Natural killer cell treated with Interleukin-12 subunit alpha and Interleukin-12 subunit beta and Interleukin-15 and Interleukin-18, amount 100 ng/mL, for 72 hours (primary cell): ENCODE measurements around the gene F11. TPM values are rescaled to one million over a fixed set of nuclear protein-coding genes. Genes with fewer than 3 reads are reported as not detected.
"Not testable (repeated sequence)": the region's sequence is repeated elsewhere in the genome, so short reads cannot be mapped to it uniquely, and the experiment has no call there.

Experiments
- ATAC-seq, 2 donors: fragments of 150-1000 bp; cut with Tn5 transposase in 1 of 2; sonication (Bioruptor Pico), chemical (Tn5 transposase) in 1 of 2; 2 replicates each; pipeline ENCODE4 v1.10.0; 2021
- DNase-seq: peaks from one replicate; pipeline ENCODE4 v3.0.0; 2022; ENCODE audit warnings: low spot score
- H3K27ac Mint-ChIP-seq, 2 donors: 1 replicate in 1 of 2; 2 replicates in 1 of 2; pipeline ENCODE4 v1.8.0; 2022; ENCODE audit warnings: mixed read lengths in 2 of 2, mild to moderate bottlenecking in 1 of 2, moderate library complexity in 1 of 2
- H3K27me3 Mint-ChIP-seq, 2 donors: 1 replicate in 1 of 2; 2 replicates in 1 of 2; pipeline ENCODE4 v1.8.0; 2022; ENCODE audit warnings: mixed read lengths in 2 of 2
- H3K36me3 Mint-ChIP-seq: one replicate; pipeline ENCODE4 v1.8.0; 2022; ENCODE audit warnings: mixed read lengths
- H3K4me1 Mint-ChIP-seq, 2 donors: 1 replicate in 1 of 2; 2 replicates in 1 of 2; pipeline ENCODE4 v1.8.0; 2022; ENCODE audit warnings: low read depth in 2 of 2, mixed read lengths in 2 of 2, mild to moderate bottlenecking in 1 of 2
- H3K4me3 Mint-ChIP-seq: one replicate; pipeline ENCODE4 v1.8.0; 2022; ENCODE audit warnings: mixed read lengths
- H3K9me3 Mint-ChIP-seq: 2 replicates; pipeline ENCODE4 v1.8.0; 2022; ENCODE audit warnings: mixed read lengths
- total RNA-seq, 2 donors: library from RNA; stranded (reverse); gene quantifications; one replicate each; pipeline ENCODE4 v1.2.3, GENCODE V29; 2022

The F11 gene
- total RNA-seq, 2 donors from 2014 or later: not detected

- no peaks in the 10 kb centered on the region for H3K9me3 Mint-ChIP-seq
- H3K27ac Mint-ChIP-seq: no peak overlapping the region
- peaks cover 16 to 18% of the 10 kb centered on the region in 2 donors for H3K27me3 Mint-ChIP-seq
- H3K4me3 Mint-ChIP-seq: no peak overlapping the region
- ATAC-seq (no peak), DNase-seq (no peak)
- H3K36me3 Mint-ChIP-seq: no peaks in the 10 kb centered on the region
- H3K4me1 Mint-ChIP-seq: peaks cover 4 to 5% of the 10 kb centered on the region in 2 donors
Observed at GRCh38 chr4:186299291-186299690, 33.3 kb downstream of the F11 start.

- Mint-ChIP-seq H3K4me1 (peaks cover 4 to 5% of the 10 kb centered on the region in 2 donors), H3K9me3 (no peaks in the 10 kb centered on the region), H3K27me3 (peaks cover 16 to 31% of the 10 kb centered on the region in 2 donors), H3K27ac (no peak overlapping the region), H3K36me3 (no peaks in the 10 kb centered on the region), H3K4me3 (no peak overlapping the region)
- no peak for ATAC-seq
- DNase-seq: no peak
Observed at GRCh38 chr4:186300659-186301390, 34.8 kb downstream of the F11 start.

GRCh38 chr4:186304216-186304615 lies 38.2 kb downstream of the F11 start:
- Mint-ChIP-seq H3K4me3 (no peak overlapping the region), H3K36me3 (no peaks in the 10 kb centered on the region), H3K9me3 (no peaks in the 10 kb centered on the region), H3K4me1 (no peaks in the 10 kb centered on the region), H3K27ac (no peak overlapping the region), H3K27me3 (peaks cover 18 to 30% of the 10 kb centered on the region in 2 donors)
- DNase-seq (no peak), ATAC-seq (no peak)

- H3K4me3 Mint-ChIP-seq: no peak overlapping the region
- H3K27ac Mint-ChIP-seq: no peak overlapping the region
Observed at GRCh38 chr4:186304866-186305505, 39.0 kb downstream of the F11 start.

GRCh38 chr4:186307497-186307896 lies 41.5 kb downstream of the F11 start:
- peaks cover 15 to 28% of the 10 kb centered on the region in 2 donors for H3K27me3 Mint-ChIP-seq
- no peaks in the 10 kb centered on the region for H3K9me3 Mint-ChIP-seq
- H3K4me1 Mint-ChIP-seq: no peaks in the 10 kb centered on the region
- DNase-seq: no peak
- no peak overlapping the region for H3K27ac Mint-ChIP-seq
- H3K36me3 Mint-ChIP-seq: no peaks in the 10 kb centered on the region
- ATAC-seq: no peak
- H3K4me3 Mint-ChIP-seq: no peak overlapping the region

More at GRCh38 chr4:186304866-186305505, 39.0 kb downstream of the F11 start:
- H3K36me3 Mint-ChIP-seq: no peaks in the 10 kb centered on the region
- DNase-seq (no peak), ATAC-seq (no peak)
- peaks cover 15 to 23% of the 10 kb centered on the region in 2 donors for H3K27me3 Mint-ChIP-seq
- H3K9me3 Mint-ChIP-seq: no peaks in the 10 kb centered on the region
- H3K4me1 Mint-ChIP-seq: no peaks in the 10 kb centered on the region

- no peaks in the 10 kb centered on the region for H3K4me1 Mint-ChIP-seq
- no peak overlapping the region for H3K4me3 Mint-ChIP-seq
- no peaks in the 10 kb centered on the region for H3K36me3 Mint-ChIP-seq
- H3K9me3 Mint-ChIP-seq: no peaks in the 10 kb centered on the region
- ATAC-seq (peak in 1 of 2 donors; percentile 37), DNase-seq (no peak)
- peaks cover 15 to 29% of the 10 kb centered on the region in 2 donors for H3K27me3 Mint-ChIP-seq
- no peak overlapping the region for H3K27ac Mint-ChIP-seq
Observed at GRCh38 chr4:186307916-186308315, 41.9 kb downstream of the F11 start.

- H3K27ac Mint-ChIP-seq: no peak overlapping the region
- no peak overlapping the region for H3K4me3 Mint-ChIP-seq
- peaks cover 0 to 8% of the 10 kb centered on the region in 2 donors for H3K27me3 Mint-ChIP-seq
- no peak for DNase-seq
- ATAC-seq: no peak
- H3K9me3 Mint-ChIP-seq: no peaks in the 10 kb centered on the region
- no peaks in the 10 kb centered on the region for H3K36me3 Mint-ChIP-seq
- H3K4me1 Mint-ChIP-seq: no peaks in the 10 kb centered on the region
Observed at GRCh38 chr4:186318481-186318880, 52.5 kb downstream of the F11 start.

GRCh38 chr4:186324660-186325059 lies 58.7 kb downstream of the F11 start:
- H3K4me3 Mint-ChIP-seq, H3K4me1 Mint-ChIP-seq, H3K27me3 Mint-ChIP-seq, DNase-seq, H3K36me3 Mint-ChIP-seq, H3K27ac Mint-ChIP-seq, ATAC-seq, H3K9me3 Mint-ChIP-seq: not testable (repeated sequence)

GRCh38 chr4:186326391-186326790 lies 60.4 kb downstream of the F11 start:
- peaks cover under 1% of the 10 kb centered on the region for H3K9me3 Mint-ChIP-seq
- no peaks in the 10 kb centered on the region for H3K4me1 Mint-ChIP-seq
- no peaks in the 10 kb centered on the region for H3K36me3 Mint-ChIP-seq
- no peak for DNase-seq
- ATAC-seq: no peak
- no peak overlapping the region for H3K27ac Mint-ChIP-seq
- no peak overlapping the region for H3K4me3 Mint-ChIP-seq
- no peaks in the 10 kb centered on the region for H3K27me3 Mint-ChIP-seq

GRCh38 chr4:186329372-186329771 lies 63.4 kb downstream of the F11 start:
- Mint-ChIP-seq H3K4me3 (no peak overlapping the region), H3K4me1 (no peaks in the 10 kb centered on the region), H3K9me3 (peaks cover 11% of the 10 kb centered on the region), H3K27me3 (peaks cover 0 to 6% of the 10 kb centered on the region in 2 donors), H3K36me3 (peaks cover 7% of the 10 kb centered on the region), H3K27ac (no peak overlapping the region)
- DNase-seq (no peak), ATAC-seq (no peak)

- H3K4me1 Mint-ChIP-seq: no peaks in the 10 kb centered on the region
Observed at GRCh38 chr4:186330368-186330767, 64.4 kb downstream of the F11 start.

GRCh38 chr4:186335793-186336192 lies 69.8 kb downstream of the F11 start:
- peaks cover 7% of the 10 kb centered on the region for H3K36me3 Mint-ChIP-seq
- H3K4me1 Mint-ChIP-seq: no peaks in the 10 kb centered on the region
- H3K4me3 Mint-ChIP-seq: no peak overlapping the region
- no peak overlapping the region for H3K27ac Mint-ChIP-seq
- ATAC-seq (no peak), DNase-seq (no peak)
- H3K27me3 Mint-ChIP-seq: peaks cover 0 to 6% of the 10 kb centered on the region in 2 donors
- peaks cover 11% of the 10 kb centered on the region for H3K9me3 Mint-ChIP-seq

More at GRCh38 chr4:186330368-186330767, 64.4 kb downstream of the F11 start:
- Mint-ChIP-seq H3K4me3 (no peak overlapping the region), H3K9me3 (peaks cover 11% of the 10 kb centered on the region), H3K27me3 (peaks cover 0 to 6% of the 10 kb centered on the region in 2 donors), H3K27ac (no peak overlapping the region), H3K36me3 (peaks cover 7% of the 10 kb centered on the region)
- no peak for DNase-seq
- ATAC-seq: no peak
